OCI-LY7 (cell line): ENCODE measurements around the gene PAX4. TPM values are rescaled to one million over a fixed set of nuclear protein-coding genes. Genes with fewer than 3 reads are reported as not detected.

Experiments
- BruUV-seq: library from RNA; stranded (reverse); fragments of 400-500 nt; replicated peaks from 2 replicates; lab custom pipeline; 2021; lab: Mats Ljungman, UMichigan
- CTCF ChIA-PET: fragments of 300-600 bp; sonication (Branson Sonifier 250); formaldehyde crosslinking; loops from one replicate; lab custom pipeline; 2022; ENCODE audit warnings: antibody characterized with exemption; ENCODE audit not compliant: unreplicated experiment; lab: Charles Lee
- POLR2A ChIA-PET: fragments of 300-600 bp; sonication (Branson Sonifier 250); formaldehyde crosslinking; loops from one replicate; lab custom pipeline; 2022; ENCODE audit warnings: antibody characterized with exemption; lab: Charles Lee
- DNase-seq: peaks from one replicate; pipeline ENCODE4 v3.0.0-alpha.2; 2015; ENCODE audit warnings: low spot score
- H2AFZ ChIP-seq: fragments of 200-600 bp; sonication (generic), shearing (Covaris generic); 2 replicates; pipeline ENCODE4 v1.6.1; 2014; ENCODE audit warnings: mild to moderate bottlenecking, antibody characterized with exemption, low read length, moderate library complexity
- H3K27ac ChIP-seq: fragments of 200-600 bp; sonication (generic); 2 replicates; pipeline ENCODE4 v1.5.1; 2014; ENCODE audit warnings: mixed run types, low read depth, mild to moderate bottlenecking, moderate library complexity, low read length, inconsistent platforms; ENCODE audit not compliant: poor library complexity, severe bottlenecking
- H3K36me3 ChIP-seq: fragments of 200-600 bp; sonication (generic); 2 replicates; pipeline ENCODE4 v1.6.1; 2014; ENCODE audit warnings: mild to moderate bottlenecking, antibody characterized with exemption, low read length, moderate library complexity, mixed read lengths; ENCODE audit not compliant: insufficient read depth
- H3K4me1 ChIP-seq: fragments of 200-600 bp; sonication (generic); 2 replicates; pipeline ENCODE4 v1.5.1; 2014; ENCODE audit warnings: mild to moderate bottlenecking, low read length; ENCODE audit not compliant: insufficient read depth, poor library complexity, severe bottlenecking
- H3K4me2 ChIP-seq: fragments of 200-600 bp; sonication (generic); 2 replicates; pipeline ENCODE4 v1.6.1; 2014; ENCODE audit warnings: mild to moderate bottlenecking, low read length
- H3K4me3 ChIP-seq: fragments of 200-600 bp; sonication (generic); 2 replicates; pipeline ENCODE4 v1.5.1; 2014; ENCODE audit warnings: mild to moderate bottlenecking, low read depth, low read length; ENCODE audit not compliant: poor library complexity, severe bottlenecking
- H3K79me2 ChIP-seq: fragments of 200-600 bp; sonication (generic); 2 replicates; pipeline ENCODE4 v1.6.1; 2016; ENCODE audit warnings: low read depth, mild to moderate bottlenecking, low read length, moderate library complexity, mixed read lengths; ENCODE audit not compliant: insufficient read depth
- H3K9me2 ChIP-seq: fragments of 200-600 bp; sonication (generic); 2 replicates; pipeline ENCODE4 v1.6.1; 2016; ENCODE audit warnings: mild to moderate bottlenecking, low read length, mixed read lengths; ENCODE audit not compliant: insufficient read depth
- H3K9me3 ChIP-seq: fragments of 200-600 bp; sonication (generic); 2 replicates; pipeline ENCODE4 v1.6.1; 2014; ENCODE audit warnings: mild to moderate bottlenecking, mixed run types, low read length, mixed read lengths
- H4K20me1 ChIP-seq: fragments of 200-600 bp; sonication (generic); 2 replicates; pipeline ENCODE4 v1.6.1; 2014; ENCODE audit warnings: mild to moderate bottlenecking, antibody characterized with exemption, low read length, moderate library complexity, mixed read lengths; ENCODE audit not compliant: insufficient read depth
- CTCF ChIP-seq: fragments of 200-600 bp; sonication (generic); conservative IDR thresholded peaks from 2 replicates; pipeline ENCODE4 v1.5.1; 2014; ENCODE audit warnings: mild to moderate bottlenecking, antibody characterized with exemption, low read length, moderate library complexity, mixed read lengths
- EZH2phosphoT487 ChIP-seq: fragments of 200-600 bp; sonication (generic); IDR thresholded peaks from 2 replicates; pipeline ENCODE4 v1.6.1; 2018; ENCODE audit warnings: low read depth, borderline replicate concordance, mild to moderate bottlenecking, mixed run types, antibody characterized with exemption, low read length, moderate library complexity, mixed read lengths
- intact Hi-C: fragments of 100-400 bp; cut with micrococcal nuclease; formaldehyde crosslinking; loops from one replicate; pipeline ENCODE4 v1.10.0; 2022; ENCODE audit not compliant: unreplicated experiment
- total RNA-seq, 2 experiments: library from RNA; depleted of rRNA in 1 of 2; stranded (reverse); fragments of >200 nt in 1 of 2; shearing (Covaris generic) in 1 of 2; gene quantifications; 2 replicates each; pipeline ENCODE4 v1.2.3, GENCODE V29; 2014 to 2022

The PAX4 gene
- total RNA-seq, 2 experiments from 2014 or later: not detected

- Histone ChIP-seq H3K79me2 (peaks cover 19% of the 10 kb centered on the region; the same call in 1 of the 2 replicates), H3K27ac (no peak overlapping the region), H3K9me2 (no peaks in the 10 kb centered on the region), H3K4me2 (peak overlapping the region; percentile 14; the same call in 1 of the 2 replicates), H4K20me1 (peaks cover 18% of the 10 kb centered on the region; the same call in 1 of the 2 replicates), H3K36me3 (peaks cover 33% of the 10 kb centered on the region), H3K4me3 (no peak overlapping the region), H2AFZ (no peak overlapping the region), H3K4me1 (peaks cover 18% of the 10 kb centered on the region), H3K9me3 (no peaks in the 10 kb centered on the region)
- POLR2A ChIA-PET: no interaction called here
- BruUV-seq: no TSS peak
- intact Hi-C loops: no loop called here
- DNase-seq: no peak
- no peak for TF ChIP-seq EZH2phosphoT487
- no peak for TF ChIP-seq CTCF
- CTCF ChIA-PET: no interaction called here
Observed at GRCh38 chr7:127580612-127581011, 37.3 kb downstream of the PAX4 start.

- POLR2A ChIA-PET: interaction anchor here (0.9 kb wide), 1 partner anchor 711 kb away, joined by 3 read pairs; no protein-coding TSS in a partner anchor
- Histone ChIP-seq H3K4me2 (no peak overlapping the region), H3K9me3 (no peaks in the 10 kb centered on the region), H3K36me3 (peaks cover 33% of the 10 kb centered on the region), H3K4me1 (peaks cover 7% of the 10 kb centered on the region), H3K79me2 (peaks cover 4% of the 10 kb centered on the region; the same call in 1 of the 2 replicates), H3K4me3 (no peak overlapping the region), H4K20me1 (0 out of 2 replicates have a peak, but pooled peaks cover 7% of the 10 kb centered on the region), H3K27ac (no peak overlapping the region), H3K9me2 (no peaks in the 10 kb centered on the region), H2AFZ (no peak overlapping the region)
- BruUV-seq: no TSS peak
- CTCF ChIA-PET: no interaction called here
- no peak for DNase-seq
- intact Hi-C loops: no loop called here
- TF ChIP-seq EZH2phosphoT487 (no peak), CTCF (no peak)
Observed at GRCh38 chr7:127578711-127579275, 39.1 kb downstream of the PAX4 start.

- POLR2A ChIA-PET: interaction anchor here (0.6 to 2.1 kb wide), 3 partner anchors 8 to 710 kb away, joined by 3 to 6 read pairs (median 3); partner anchors contain the start of gene GCC1
- Histone ChIP-seq H3K36me3 (peaks cover 33% of the 10 kb centered on the region), H3K4me3 (no peak overlapping the region), H3K4me2 (no peak overlapping the region), H4K20me1 (0 out of 2 replicates have a peak, but pooled peaks cover 3% of the 10 kb centered on the region), H2AFZ (no peak overlapping the region), H3K79me2 (no peaks in the 10 kb centered on the region; the same call in 1 of the 2 replicates), H3K9me2 (no peaks in the 10 kb centered on the region), H3K27ac (no peak overlapping the region), H3K4me1 (peaks cover under 1% of the 10 kb centered on the region), H3K9me3 (no peaks in the 10 kb centered on the region)
- no TSS peak for BruUV-seq
- TF ChIP-seq CTCF (peak; percentile 59), EZH2phosphoT487 (no peak)
- DNase-seq: no peak
- intact Hi-C loops: no loop called here
- CTCF ChIA-PET: no interaction called here
Observed at GRCh38 chr7:127578036-127578684, 39.8 kb downstream of the PAX4 start.
